NCI-H2227 (cell line): ENCODE results near the gene EGFR.

Source experiments
- DNase-seq: peaks from one replicate; lab custom pipeline; 2025; ENCODE audit not compliant: unreplicated experiment; lab: John Stamatoyannopoulos, UW

Gene EGFR

DNA sequence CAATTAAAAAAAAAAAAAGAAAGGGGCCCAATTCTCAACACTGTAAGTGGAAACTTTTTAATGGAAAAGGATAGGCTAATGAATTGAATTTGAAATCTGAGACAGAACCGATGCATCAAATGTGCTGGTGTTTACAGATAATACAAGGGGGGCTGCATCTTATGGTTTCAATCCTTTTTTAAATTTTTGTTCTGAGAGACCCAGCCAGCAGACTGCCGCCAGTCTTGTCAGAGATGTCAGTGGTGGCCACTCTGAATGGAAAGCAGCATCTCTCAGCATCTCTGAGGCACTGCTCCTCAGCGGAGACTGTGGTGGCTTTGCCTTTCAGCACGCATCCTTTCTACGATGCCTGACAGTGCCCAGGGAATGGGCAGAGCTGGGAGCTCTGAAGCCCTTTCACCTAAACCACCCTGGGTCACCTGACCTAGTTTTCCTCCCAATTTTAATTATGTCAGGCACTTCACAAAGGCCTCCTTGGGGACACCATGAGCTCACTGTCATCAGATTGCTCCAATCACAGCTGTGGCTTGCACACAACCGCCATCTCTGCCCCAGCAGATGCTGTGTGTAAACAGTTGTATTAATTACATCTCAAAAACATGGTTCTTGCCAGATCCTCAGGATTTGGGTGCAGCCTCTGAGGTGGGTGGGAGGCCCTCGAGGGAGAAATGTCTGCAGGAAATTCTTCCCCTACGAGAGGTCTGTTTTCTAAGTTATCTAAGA lies 81.2 kb downstream of the EGFR start:
- no peak for DNase-seq

GRCh38 chr7:55100544-55101327 lies 81.9 kb downstream of the EGFR start:
- no peak for DNase-seq

DNA sequence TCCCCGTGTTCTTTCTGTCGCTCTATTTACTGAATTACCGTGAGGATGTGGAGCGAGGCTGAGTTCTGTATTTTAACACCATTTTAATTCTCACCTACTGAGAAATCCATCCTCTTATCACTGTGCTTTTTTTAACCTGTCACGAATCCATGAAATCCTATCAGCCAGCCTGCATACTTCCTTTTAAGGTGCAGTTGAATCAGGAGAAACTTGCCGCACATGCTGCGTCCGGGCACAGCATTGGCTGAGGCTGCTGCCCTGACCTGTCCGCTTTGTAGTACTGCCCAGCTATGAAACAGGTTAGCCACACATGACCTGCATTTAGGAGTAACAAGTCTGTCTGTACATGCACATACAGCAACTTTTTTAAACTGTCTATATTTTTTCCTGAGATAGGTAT lies 82.5 kb downstream of the EGFR start:
- DNase-seq = no peak

DNA sequence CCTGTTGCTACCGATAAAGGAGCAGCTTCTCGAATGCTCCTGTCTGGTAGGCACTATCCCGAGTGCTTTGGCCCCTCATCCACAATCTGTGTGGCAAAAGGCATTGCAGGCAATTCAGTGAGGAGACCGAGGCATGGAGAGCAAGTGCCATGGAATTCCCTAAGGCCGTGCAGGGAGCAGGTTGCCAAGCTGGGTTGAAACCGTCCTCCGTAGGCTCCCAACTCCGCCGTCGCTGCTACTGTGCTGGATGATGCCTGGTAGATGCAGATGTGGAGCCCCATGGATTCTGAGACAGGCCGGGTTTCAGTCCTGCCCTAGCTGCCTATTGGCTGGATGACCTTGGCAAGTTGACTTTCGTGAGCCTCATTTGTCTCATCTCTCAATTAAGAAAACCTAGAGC lies 85.3 kb downstream of the EGFR start:
- no peak for DNase-seq

DNA sequence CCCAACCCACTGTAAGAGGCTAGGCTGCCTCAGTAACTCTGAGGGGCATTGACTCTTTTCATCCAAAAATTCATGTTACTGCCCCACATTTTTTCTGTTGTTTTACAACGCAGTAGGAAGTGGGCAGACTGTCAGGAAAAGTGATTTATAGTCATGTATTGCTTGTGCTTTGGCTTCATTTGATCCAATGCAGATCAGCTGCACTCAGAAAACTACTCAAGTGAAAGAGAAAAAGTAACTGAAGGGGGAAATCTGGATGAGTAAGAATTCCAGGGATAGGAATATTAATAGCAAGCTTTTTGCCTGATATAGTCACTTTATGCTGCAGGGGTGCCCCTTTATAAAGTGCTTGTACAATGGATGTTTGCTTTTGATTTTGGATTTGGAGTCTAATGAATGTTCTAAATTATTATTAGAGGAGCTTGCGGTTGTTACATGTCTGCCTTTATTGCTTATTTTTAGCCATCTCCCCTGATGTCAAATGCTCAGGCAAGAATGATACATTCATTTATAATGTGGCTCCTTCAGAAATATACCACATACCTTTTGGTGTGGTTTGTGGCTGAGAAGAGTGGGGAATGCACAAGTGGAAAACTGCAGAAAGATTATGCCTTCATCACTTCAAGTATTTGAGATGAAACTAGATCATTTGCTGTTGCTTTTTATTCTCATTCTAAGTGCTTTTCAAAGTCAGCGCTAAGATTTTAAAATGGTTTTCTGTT lies 86.1 kb downstream of the EGFR start:
- DNase-seq = no peak

- no peak for DNase-seq
Observed at GRCh38 chr7:55105952-55106351, 87.1 kb downstream of the EGFR start.

DNA sequence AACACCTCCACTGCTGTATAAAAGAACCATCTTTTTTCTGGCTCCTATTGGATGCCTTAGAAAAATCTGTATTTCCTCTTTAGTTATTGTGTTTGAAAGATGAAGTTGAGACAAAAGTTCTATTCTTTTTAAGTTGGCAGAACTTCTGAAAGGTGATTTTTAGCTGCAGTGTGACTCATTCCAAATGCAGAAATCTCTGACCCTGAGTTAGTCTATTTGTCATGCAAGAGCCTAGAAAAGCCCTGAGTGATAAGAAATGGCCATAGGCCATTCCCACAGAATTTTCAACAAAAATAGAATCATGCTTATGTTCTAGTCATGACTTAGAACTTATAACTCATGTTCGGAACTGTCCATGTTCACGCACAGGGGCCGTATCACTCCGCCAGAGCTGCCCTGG lies 89.1 kb downstream of the EGFR start:
- DNase-seq = no peak

- no peak for DNase-seq
Observed at GRCh38 chr7:55108401-55108800, 89.6 kb downstream of the EGFR start.

- DNase-seq = no peak
Observed at GRCh38 chr7:55108818-55109217, 90.0 kb downstream of the EGFR start.

- no peak for DNase-seq
Observed at GRCh38 chr7:55109404-55110167, 90.8 kb downstream of the EGFR start.

DNA sequence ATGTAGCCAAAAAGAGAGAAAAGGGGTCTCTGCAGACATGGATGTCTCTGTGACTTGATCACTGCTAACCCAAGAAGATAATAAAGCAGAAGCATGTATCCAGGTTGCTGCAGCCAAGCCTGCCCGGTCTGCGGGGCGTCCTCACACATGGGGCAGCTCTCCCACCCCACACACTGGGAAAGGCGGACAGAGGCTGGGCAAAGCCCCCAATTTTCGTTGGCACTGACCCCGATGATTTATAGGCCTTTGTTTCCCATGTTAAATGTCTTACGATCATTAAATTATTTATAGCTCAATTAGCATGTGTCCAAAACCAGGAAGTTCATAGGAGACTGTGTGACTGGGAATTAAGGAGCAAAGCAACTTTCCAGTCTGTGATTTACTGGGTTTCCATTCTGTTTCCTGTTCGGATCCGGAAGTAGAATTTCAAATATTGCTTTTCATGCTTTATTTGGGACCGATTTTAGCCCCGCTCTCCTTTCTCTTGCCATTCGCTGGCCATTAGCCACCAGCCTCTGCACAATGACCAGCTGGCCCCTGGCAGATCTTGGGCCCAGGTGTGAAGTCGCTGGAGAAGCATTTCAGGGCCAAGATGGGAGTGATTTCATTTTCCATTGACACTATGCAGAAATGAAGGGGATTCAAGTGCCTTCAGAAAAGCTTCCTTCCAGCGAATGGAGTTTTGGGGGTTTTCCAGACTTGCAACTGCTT lies 91.6 kb downstream of the EGFR start:
- DNase-seq = no peak

- no peak for DNase-seq
Observed at GRCh38 chr7:55110993-55111361, 92.2 kb downstream of the EGFR start.

- no peak for DNase-seq
Observed at GRCh38 chr7:55112056-55112455, 93.2 kb downstream of the EGFR start.

DNA sequence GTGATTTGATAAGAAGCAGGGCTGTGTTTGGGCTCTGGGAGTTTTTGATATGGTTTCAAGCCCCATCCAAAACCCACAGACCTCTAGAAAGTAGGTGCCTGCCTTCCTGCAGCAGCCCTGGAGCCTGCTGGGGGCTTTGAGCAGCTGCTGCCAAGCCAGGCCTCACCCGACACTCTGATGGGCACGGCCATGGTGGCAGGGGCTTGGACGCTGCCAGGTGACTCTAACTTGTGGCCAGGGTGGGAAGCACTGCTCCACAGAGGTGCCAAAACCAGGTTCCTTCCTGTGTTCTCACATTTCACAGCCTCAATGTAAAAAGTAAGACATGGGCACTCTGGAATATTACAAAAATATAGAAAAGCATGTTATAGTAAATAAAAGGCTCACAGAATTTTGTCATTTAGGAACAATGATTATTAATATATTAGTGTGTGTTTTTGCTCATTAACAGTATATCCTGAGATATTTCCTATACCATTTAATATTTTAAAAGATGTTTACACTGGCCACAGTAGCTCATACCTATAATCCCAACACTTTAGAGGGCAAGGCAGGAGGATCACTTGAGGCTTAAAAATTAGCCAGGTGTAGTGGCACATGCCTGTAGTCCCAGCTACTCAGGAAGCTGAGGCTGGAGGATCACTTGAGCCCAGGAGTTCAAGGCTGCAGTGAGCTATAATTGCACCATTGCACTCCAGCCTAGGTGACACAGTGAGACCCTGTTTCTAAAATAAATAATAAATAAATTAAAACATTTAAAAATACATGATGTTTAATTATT lies 95.1 kb downstream of the EGFR start:
- DNase-seq = no peak

DNA sequence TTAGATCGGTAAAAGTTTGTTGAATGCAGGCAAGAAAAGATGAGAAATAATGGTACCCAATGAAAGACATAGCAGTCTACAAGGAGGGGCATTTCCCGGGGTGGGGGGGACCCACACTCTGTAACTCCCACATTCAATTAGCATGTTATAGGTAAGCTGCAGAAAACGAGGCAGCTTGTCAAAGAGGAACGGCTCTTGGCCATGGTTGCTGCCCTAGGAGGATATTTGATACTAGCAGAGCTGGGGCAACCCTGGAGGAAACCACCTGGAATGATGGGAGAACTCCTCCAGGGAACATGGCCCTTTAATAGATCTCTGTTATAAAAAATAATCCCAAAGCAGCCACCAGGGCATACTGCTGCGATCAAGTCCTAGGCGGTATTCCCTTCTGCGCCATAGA lies 98.5 kb downstream of the EGFR start:
- no peak for DNase-seq

GRCh38 chr7:55118426-55118825 lies 99.6 kb downstream of the EGFR start:
- no peak for DNase-seq

DNA sequence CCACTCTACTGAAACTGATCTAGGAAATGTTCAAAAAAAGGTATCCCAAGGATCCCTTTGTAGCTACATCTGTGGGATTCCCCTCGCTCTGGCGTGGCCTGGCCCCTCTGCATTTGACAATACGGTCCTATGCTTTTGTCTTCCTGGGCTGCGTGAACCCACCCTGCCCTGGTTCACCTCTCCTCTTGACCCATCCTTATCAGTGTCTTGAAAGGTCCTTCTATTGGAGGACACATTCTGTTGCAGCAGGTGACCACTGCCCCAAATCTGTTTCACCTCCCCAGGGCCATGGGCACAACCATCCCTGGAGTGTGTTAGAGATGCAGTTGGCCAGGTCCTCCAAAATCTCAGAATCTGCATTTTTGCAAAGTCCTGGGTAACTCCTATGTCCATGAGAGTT lies 100.8 kb downstream of the EGFR start:
- DNase-seq = no peak

DNA sequence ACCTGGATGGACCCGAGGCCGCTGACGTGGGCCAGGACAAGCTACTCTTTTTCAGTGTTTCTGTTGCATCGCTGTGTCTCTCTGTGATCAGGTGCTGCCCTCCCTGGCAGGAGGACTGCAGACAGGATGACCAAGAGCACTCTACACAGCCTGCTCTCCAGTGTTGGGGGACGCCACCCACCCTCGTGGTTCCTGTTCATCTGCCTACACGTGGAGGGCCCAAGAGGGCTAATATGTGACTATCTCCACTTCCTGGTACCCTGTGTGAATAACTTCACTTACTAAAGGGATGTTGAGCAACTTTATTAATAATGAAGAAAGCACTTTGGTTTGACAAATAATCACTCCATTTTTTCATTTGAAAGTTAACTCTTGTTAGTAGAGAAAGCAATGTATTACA lies 101.3 kb downstream of the EGFR start:
- DNase-seq = no peak

DNA sequence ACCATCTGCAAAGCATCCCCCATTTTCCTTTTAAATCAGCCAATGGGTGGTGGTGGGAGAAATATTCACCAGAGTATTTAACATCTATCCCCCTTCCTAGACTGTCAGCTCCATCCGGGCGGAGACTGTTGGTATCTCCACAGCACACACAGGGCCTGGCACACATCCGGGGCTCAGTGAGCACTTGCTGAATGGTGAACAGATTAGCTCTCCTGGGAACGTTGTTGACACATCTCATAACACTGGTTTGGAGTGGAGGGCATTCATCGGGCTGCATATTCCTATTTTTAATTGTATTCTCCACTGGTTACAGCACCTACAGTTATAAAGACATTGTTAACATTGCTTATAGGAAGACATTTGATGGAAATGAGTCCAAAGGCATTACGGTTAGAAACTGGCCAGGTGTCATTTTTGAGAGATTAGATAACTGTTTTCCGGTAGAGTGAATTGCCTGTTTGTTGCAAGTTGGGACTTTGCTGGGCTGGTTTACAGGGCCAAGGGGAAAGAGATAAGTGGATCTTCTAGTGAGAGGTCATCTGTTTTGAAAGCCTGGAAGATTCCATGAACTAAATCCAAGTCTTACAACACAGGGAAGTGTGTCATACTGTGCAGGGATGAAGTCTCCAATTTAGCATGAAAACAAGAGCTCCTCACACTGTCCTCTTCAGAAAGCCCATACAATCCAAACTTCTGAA lies 101.8 kb downstream of the EGFR start:
- DNase-seq = no peak
